Hepatocyte (in vitro differentiated cells): ENCODE data around the gene PPP1R9A. TPM values are rescaled to one million over a fixed set of nuclear protein-coding genes. Genes with fewer than 3 reads are reported as not detected.

Experiments
- DNase-seq: peaks from one replicate; pipeline ENCODE4 v3.0.0-alpha.2; 2016; ENCODE audit warnings: low spot score
- H2AFZ ChIP-seq: fragments of 200-600 bp; sonication (generic); 2 replicates; pipeline ENCODE4 v1.6.0; 2016; ENCODE audit warnings: antibody characterized with exemption, mild to moderate bottlenecking
- H3K27ac ChIP-seq: fragments of 200-600 bp; sonication (generic); 2 replicates; pipeline ENCODE4 v1.5.1; 2016; ENCODE audit warnings: mild to moderate bottlenecking
- H3K27me3 ChIP-seq: fragments of 200-600 bp; sonication (generic); 2 replicates; pipeline ENCODE4 v1.6.1; 2016
- H3K36me3 ChIP-seq: fragments of 200-600 bp; sonication (generic); replicated peaks from 2 replicates; pipeline ENCODE4 v1.5.1; 2016; ENCODE audit warnings: low read depth; ENCODE audit not compliant: insufficient read depth
- H3K4me1 ChIP-seq: fragments of 200-600 bp; sonication (generic); 2 replicates; pipeline ENCODE4 v1.5.1; 2016; ENCODE audit warnings: mild to moderate bottlenecking, moderate library complexity; ENCODE audit not compliant: insufficient read depth
- H3K4me2 ChIP-seq: fragments of 200-600 bp; sonication (generic); 2 replicates; pipeline ENCODE4 v1.6.0; 2016
- H3K4me3 ChIP-seq: fragments of 200-600 bp; sonication (generic); 2 replicates; pipeline ENCODE4 v1.5.1; 2016; ENCODE audit warnings: mild to moderate bottlenecking
- H3K79me2 ChIP-seq: fragments of 200-600 bp; sonication (generic); 2 replicates; pipeline ENCODE4 v1.6.0; 2017; ENCODE audit warnings: mild to moderate bottlenecking
- H3K9me2 ChIP-seq: fragments of 200-600 bp; sonication (generic); replicated peaks from 2 replicates; pipeline ENCODE4 v1.6.0; 2017; ENCODE audit warnings: mild to moderate bottlenecking; ENCODE audit not compliant: insufficient read depth
- H3K9me3 ChIP-seq: fragments of 200-600 bp; sonication (generic); 2 replicates; pipeline ENCODE4 v1.5.1; 2016; ENCODE audit warnings: low read depth, mild to moderate bottlenecking
- H4K20me1 ChIP-seq: fragments of 200-600 bp; sonication (generic); 2 replicates; pipeline ENCODE4 v1.6.0; 2016; ENCODE audit warnings: mild to moderate bottlenecking; ENCODE audit not compliant: insufficient read depth, poor library complexity, severe bottlenecking
- CTCF ChIP-seq: fragments of 200-600 bp; sonication (generic); IDR thresholded peaks from 2 replicates; pipeline ENCODE4 v1.5.1; 2016; ENCODE audit warnings: antibody characterized with exemption, mild to moderate bottlenecking; ENCODE audit not compliant: poor library complexity
- EZH2 ChIP-seq: fragments of 200-600 bp; sonication (generic); IDR thresholded peaks from 2 replicates; pipeline ENCODE4 v1.6.1; 2016; ENCODE audit warnings: antibody characterized with exemption, mild to moderate bottlenecking, borderline replicate concordance
- EZH2phosphoT487 ChIP-seq: fragments of 200-600 bp; sonication (generic); IDR thresholded peaks from one replicate; pipeline ENCODE4 v1.6.1; 2018; ENCODE audit warnings: antibody characterized with exemption, mild to moderate bottlenecking, low read depth, moderate library complexity; ENCODE audit not compliant: unreplicated experiment, severe bottlenecking
- WGBS: methylation state at CpG from one replicate; pipeline ENCODE4 v1.1.6; 2016; ENCODE audit warnings: low lambda C conversion rate; ENCODE audit errors: missing lambda C conversion rate; 5-methylcytosine and 5-hydroxymethylcytosine counted together
- polyA plus RNA-seq: library from polyadenylated mRNA; unstranded; fragments of >200 nt; fragmentation: Nextera tagmentation; extraction: Ambion mirVana; gene quantifications from 2 replicates; pipeline ENCODE4 v1.2.1, GENCODE V29; 2016
- total RNA-seq: library from RNA; depleted of rRNA; stranded (reverse); fragments of >200 nt; gene quantifications from 2 replicates; pipeline ENCODE4 v1.2.3, GENCODE V29; 2014

Gene PPP1R9A
- total and polyA plus RNA-seq, 2 experiments from 2014 or later = 11.7 to 25.7 TPM

- H4K20me1 ChIP-seq = no peaks in the 10 kb centered on the region
- H3K36me3 ChIP-seq = no peaks in the 10 kb centered on the region
- no peak overlapping the region for H3K27ac ChIP-seq
- no peaks in the 10 kb centered on the region for H3K4me1 ChIP-seq
- H3K79me2 ChIP-seq = no peaks in the 10 kb centered on the region
- no peaks in the 10 kb centered on the region for H3K9me2 ChIP-seq
- no peak overlapping the region for H2AFZ ChIP-seq
- no peak for TF ChIP-seq EZH2phosphoT487
- TF ChIP-seq EZH2 = no peak
- TF ChIP-seq CTCF = no peak
- no peak overlapping the region for H3K4me2 ChIP-seq
- no peaks in the 10 kb centered on the region for H3K27me3 ChIP-seq
- no peaks in the 10 kb centered on the region for H3K9me3 ChIP-seq
- DNase-seq = no peak
- H3K4me3 ChIP-seq = no peak overlapping the region
- 96% methylated on average over 8 of the region's 8 CpGs for WGBS
Measured at GRCh38 chr7:95157381-95157780, 250.0 kb downstream of the PPP1R9A start.

GRCh38 chr7:95169678-95170077 lies 262.3 kb downstream of the PPP1R9A start:
- TF ChIP-seq EZH2phosphoT487 = no peak
- no peak for TF ChIP-seq CTCF
- no peak for TF ChIP-seq EZH2
- H3K79me2 ChIP-seq = no peaks in the 10 kb centered on the region
- no peaks in the 10 kb centered on the region for H3K9me3 ChIP-seq
- no peak overlapping the region for H2AFZ ChIP-seq
- H3K4me2 ChIP-seq = no peak overlapping the region
- H3K4me1 ChIP-seq = no peaks in the 10 kb centered on the region
- H3K36me3 ChIP-seq = no peaks in the 10 kb centered on the region
- no peaks in the 10 kb centered on the region for H4K20me1 ChIP-seq
- no peak overlapping the region for H3K4me3 ChIP-seq
- no peak overlapping the region for H3K27ac ChIP-seq
- no peaks in the 10 kb centered on the region for H3K9me2 ChIP-seq
- H3K27me3 ChIP-seq = no peaks in the 10 kb centered on the region
- no peak for DNase-seq

- no peaks in the 10 kb centered on the region for H3K9me3 ChIP-seq
- H4K20me1 ChIP-seq = no peaks in the 10 kb centered on the region
- H3K36me3 ChIP-seq = no peaks in the 10 kb centered on the region
- TF ChIP-seq EZH2 (no peak), CTCF (no peak), EZH2phosphoT487 (no peak)
- no peak overlapping the region for H2AFZ ChIP-seq
- DNase-seq = no peak
- no peaks in the 10 kb centered on the region for H3K79me2 ChIP-seq
- no peaks in the 10 kb centered on the region for H3K4me1 ChIP-seq
- 97% methylated on average over 1 of the region's 1 CpG for WGBS
- no peaks in the 10 kb centered on the region for H3K9me2 ChIP-seq
- H3K27ac ChIP-seq = no peak overlapping the region
- H3K27me3 ChIP-seq = no peaks in the 10 kb centered on the region
- H3K4me3 ChIP-seq = no peak overlapping the region
- H3K4me2 ChIP-seq = no peak overlapping the region
Measured at GRCh38 chr7:95172420-95172819, 265.0 kb downstream of the PPP1R9A start.

- H3K4me1 ChIP-seq = no peaks in the 10 kb centered on the region
- no peak for TF ChIP-seq EZH2
- no peak for TF ChIP-seq CTCF
- no peak for TF ChIP-seq EZH2phosphoT487
Measured at GRCh38 chr7:95190515-95190914, 283.1 kb downstream of the PPP1R9A start.

More at GRCh38 chr7:95190515-95190914, 283.1 kb downstream of the PPP1R9A start:
- Histone ChIP-seq H4K20me1 (no peaks in the 10 kb centered on the region), H3K36me3 (no peaks in the 10 kb centered on the region), H3K27ac (no peak overlapping the region), H2AFZ (no peak overlapping the region), H3K4me2 (no peak overlapping the region), H3K79me2 (no peaks in the 10 kb centered on the region), H3K4me3 (no peak overlapping the region), H3K9me3 (no peaks in the 10 kb centered on the region), H3K9me2 (no peaks in the 10 kb centered on the region), H3K27me3 (no peaks in the 10 kb centered on the region)
- DNase-seq = no peak
- WGBS = 95% methylated on average over 3 of the region's 3 CpGs
